Raji (cell line): ENCODE data around the gene RGS1.

ENCODE experiments used
- POLR2A ChIP-seq: IDR thresholded peaks from 2 replicates; pipeline ENCODE4 v1.6.1; 2011; ENCODE audit warnings: low read depth, low read length, control low read depth; ENCODE audit not compliant: insufficient read depth

Gene RGS1

GRCh38 chr1:192592517-192592916, 16.9 kb downstream of the RGS1 start:
- TF ChIP-seq POLR2A, result no peak

GRCh38 chr1:192592981-192593708, 17.6 kb downstream of the RGS1 start:
- no peak for TF ChIP-seq POLR2A

GRCh38 chr1:192595299-192595698, 19.7 kb downstream of the RGS1 start:
- TF ChIP-seq POLR2A, result no peak

- TF ChIP-seq POLR2A, result no peak
Measured at GRCh38 chr1:192598589-192598988, 23.0 kb downstream of the RGS1 start.

GRCh38 chr1:192600275-192600674, 24.7 kb downstream of the RGS1 start:
- TF ChIP-seq POLR2A, result no peak

- TF ChIP-seq POLR2A, result no peak
Measured at GRCh38 chr1:192601143-192601542, 25.6 kb downstream of the RGS1 start.

GRCh38 chr1:192601567-192601966, 26.0 kb downstream of the RGS1 start:
- no peak for TF ChIP-seq POLR2A

GRCh38 chr1:192602757-192603156, 27.2 kb downstream of the RGS1 start:
- TF ChIP-seq POLR2A, result no peak

GRCh38 chr1:192603218-192603787, 27.7 kb downstream of the RGS1 start:
- no peak for TF ChIP-seq POLR2A

GRCh38 chr1:192604979-192605620, 29.5 kb downstream of the RGS1 start:
- no peak for TF ChIP-seq POLR2A

GRCh38 chr1:192608671-192609070, 33.1 kb downstream of the RGS1 start:
- TF ChIP-seq POLR2A, result no peak

GRCh38 chr1:192609110-192610079, 33.8 kb downstream of the RGS1 start:
- TF ChIP-seq POLR2A, result 0 out of 2 replicates have a peak, but pooled peaks have one; percentile 30

- TF ChIP-seq POLR2A, result no peak
Measured at GRCh38 chr1:192610112-192610889, 34.7 kb downstream of the RGS1 start.

GRCh38 chr1:192615055-192615454, 39.5 kb downstream of the RGS1 start:
- no peak for TF ChIP-seq POLR2A
